HG02798 (cell line): ENCODE measurements around the gene COPZ2.
A peak's percentile ranks its signal among the peaks of the same experiment; 100 is the strongest.
"Not testable (repeated sequence)": the region's sequence is repeated elsewhere in the genome, so short reads cannot be mapped to it uniquely, and the experiment has no call there.

Source experiments
- ATAC-seq: cut with Tn5 transposase; IDR thresholded peaks from one replicate; pipeline ENCODE4 v1.9.1; 2021; ENCODE audit warnings: mild to moderate bottlenecking; ENCODE audit not compliant: unreplicated experiment, poor library complexity

Gene COPZ2

DNA sequence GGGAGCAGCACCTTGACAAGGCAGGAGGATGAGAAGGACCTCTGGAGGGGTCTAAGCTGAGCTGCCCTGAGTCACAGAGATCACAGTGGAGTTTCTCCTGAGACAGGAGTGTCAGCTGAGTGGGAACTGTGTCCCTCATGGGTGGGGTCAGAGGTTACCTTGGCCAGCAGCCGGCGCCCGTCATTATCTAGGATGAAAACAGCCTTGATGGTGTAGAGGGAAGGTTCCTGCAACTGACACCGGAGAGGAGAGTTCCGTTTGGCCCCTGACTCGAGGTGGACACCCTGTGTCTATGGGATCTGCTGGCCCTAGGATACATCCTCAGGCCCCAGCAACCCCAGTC, 933 bp downstream of the COPZ2 start:
- no peak for ATAC-seq

DNA sequence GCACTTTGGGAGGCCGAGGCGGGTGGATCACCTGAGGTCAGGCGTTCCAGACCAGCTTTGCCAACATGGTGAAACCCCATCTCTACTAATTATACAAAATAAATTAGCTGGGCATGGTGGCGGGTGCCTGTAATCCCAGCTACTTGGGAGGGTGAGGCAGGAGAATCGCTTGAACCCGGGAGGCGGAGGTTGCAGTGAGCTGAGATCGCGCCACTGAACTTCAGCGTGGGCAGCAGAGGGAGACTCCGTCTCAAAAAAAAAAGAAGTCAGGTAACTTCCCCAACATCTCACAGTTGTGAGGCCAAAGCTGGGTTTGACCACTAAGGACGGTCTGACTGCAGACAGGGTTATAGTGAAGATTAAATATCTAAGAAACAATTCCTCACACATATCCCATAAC, 2.9 kb downstream of the COPZ2 start:
- not testable (repeated sequence) for ATAC-seq

DNA sequence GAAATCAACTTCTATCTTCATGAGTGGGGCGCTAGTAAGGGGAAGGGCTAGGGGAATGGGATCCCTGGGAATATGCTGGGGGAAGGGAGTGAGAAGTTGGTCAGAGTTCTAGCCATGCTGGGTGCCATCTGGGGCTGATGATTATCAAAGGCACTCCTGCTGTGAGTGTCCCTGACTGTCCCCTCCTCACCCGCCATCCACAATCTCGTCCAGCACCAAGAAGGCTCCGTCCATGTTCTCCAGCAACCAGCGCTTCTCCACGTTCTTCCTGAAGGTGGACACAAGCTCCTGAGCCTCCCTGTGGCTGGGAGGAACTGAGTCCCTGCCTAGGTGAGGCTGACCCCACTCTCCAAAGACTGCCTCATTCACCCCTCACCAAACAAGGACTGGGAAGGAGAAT, 5.6 kb downstream of the COPZ2 start:
- ATAC-seq, result no peak

- ATAC-seq, result no peak
Observed at GRCh38 chr17:48030531-48030930, 7.1 kb downstream of the COPZ2 start.

- ATAC-seq, result no peak
Observed at GRCh38 chr17:48028736-48029135, 8.9 kb downstream of the COPZ2 start.

DNA sequence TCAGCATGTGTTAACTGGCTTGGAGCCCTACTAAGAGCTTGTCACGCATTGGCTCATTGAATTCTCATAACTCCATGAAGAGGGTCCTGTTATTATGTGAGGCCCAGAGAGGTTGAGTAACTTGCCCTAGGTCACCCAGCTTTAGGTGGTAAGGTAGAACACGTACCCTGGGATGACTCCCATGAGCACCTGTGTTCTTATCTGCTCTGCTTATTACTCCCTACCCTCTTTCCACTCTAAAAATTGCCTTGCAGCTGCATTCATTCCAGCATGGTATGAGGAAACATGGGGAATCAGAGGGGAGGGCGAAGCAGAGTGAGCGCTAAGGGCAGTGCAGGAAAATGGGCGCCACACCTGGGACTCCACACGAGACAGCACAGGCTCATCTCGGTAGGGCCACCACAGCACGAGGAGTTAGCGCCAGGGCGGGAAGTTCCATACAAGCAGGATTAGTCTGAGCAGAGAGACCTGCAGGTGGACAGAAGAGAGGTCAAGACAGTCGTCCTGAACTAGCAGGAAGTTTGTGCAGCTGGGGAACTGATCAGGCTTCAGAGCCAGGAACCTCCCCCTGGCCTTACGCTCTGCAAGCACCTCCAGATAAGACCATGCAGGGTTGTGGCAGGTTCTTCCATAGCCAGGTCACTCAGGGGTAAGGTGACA, 10.1 kb downstream of the COPZ2 start:
- no peak for ATAC-seq

DNA sequence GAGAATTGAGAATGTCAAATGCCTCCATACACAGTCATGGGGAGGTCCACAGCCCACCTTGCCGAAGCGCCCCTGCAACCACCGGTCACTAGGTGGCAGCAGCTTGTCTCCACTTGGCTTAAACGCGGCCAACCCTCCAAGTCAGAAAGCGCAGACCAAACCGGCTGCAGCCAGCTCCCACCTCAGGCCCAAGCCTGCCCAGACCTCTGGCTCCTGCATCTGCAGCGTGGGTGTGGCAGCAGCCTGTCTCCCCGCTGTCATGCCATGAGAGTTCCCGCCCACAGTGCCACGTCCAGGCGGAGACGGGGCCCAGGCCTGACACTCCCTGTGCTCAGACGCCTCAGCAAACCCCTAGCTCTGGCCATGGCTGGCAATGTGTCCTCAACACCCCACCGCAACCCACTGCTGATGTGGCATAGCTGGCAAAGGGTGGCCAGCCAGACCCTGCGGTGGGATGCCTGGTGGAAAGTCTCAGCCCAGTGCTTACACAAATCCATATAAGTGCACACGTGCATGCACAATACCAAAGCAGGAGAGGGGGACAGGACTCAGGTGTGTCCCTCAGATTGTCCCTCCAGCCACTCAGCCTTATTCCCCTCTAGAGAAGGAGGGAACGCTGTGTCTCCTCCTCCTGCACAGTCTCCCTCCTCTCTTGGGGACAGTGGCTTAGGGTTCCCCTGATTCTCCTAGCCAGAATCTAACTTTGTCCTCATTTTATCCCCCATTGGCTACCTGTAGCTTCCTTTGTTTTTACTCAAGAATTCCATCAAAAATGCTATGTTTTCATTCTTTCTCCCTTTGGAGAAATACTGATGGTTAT, 10.9 kb downstream of the COPZ2 start:
- ATAC-seq, result peak; percentile 35

DNA sequence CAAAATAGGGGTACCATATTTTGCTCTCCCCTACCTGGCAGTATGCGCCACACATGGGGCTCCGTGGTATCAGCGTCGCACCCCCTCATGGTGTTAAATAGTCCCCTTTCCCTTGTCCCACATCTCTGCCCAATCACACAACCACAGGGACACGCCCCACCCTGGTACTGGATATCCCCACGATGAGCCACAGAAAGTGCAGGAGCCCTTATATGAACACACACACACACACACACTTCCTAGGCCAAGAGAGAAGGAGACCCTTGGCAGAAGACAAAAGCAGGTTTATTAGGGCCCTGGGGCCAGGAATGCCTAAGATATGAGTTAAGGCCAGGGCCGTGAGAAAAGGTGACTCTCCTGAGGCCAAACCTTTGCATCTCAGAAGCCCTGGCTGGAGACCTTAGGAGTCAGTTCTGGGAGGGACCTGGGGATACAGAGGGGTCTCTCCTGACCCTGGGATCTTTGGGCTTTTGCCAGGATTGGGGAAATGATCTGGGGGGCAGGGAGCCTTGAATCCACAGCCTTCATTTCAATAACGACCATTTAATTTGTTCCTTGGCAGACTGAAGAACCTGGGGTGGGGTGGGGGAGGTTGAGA, 11.6 kb downstream of the COPZ2 start:
- no peak for ATAC-seq

DNA sequence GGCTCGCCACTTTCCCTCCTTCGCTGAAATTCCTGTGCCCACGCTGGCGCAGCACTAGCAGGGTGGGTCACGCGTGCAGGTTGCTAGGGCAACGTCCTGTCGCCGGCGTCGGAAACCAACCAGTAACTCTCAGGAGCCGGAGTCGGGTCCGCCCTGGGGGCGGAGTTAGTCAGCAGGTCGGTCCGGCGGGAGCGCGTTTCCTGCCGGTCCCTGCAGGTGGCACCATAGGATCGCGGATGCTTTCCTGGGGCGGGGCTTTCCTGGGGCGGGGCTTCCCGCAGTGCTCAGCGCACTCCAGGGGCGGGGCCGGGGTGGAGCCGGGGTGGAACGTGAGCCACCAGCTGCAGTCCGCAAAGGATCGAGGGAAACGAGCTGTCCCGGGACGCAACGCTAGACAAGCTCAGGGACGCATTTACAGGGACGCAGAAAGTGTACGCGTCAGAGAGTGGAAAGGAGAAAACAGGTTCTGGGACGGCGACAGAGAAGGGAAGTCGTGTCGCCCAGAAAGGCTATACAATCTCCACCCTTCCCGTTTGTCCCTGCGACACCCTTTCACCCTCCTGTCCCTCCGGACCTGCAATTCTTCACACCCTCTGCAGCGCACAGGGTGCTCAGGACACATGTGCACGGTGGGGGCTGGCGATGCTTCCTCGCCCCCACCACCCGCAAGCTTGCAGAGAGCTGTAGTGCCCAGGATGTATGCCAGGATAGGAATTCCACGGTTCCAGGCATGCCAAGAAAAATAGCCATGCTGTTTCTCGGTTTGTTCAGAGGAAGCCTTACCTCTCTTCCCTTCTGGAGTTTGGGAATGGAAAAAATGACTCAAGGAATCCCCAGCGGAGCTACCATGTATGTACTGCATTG, 12.3 kb downstream of the COPZ2 start:
- ATAC-seq, result peak; percentile 92

DNA sequence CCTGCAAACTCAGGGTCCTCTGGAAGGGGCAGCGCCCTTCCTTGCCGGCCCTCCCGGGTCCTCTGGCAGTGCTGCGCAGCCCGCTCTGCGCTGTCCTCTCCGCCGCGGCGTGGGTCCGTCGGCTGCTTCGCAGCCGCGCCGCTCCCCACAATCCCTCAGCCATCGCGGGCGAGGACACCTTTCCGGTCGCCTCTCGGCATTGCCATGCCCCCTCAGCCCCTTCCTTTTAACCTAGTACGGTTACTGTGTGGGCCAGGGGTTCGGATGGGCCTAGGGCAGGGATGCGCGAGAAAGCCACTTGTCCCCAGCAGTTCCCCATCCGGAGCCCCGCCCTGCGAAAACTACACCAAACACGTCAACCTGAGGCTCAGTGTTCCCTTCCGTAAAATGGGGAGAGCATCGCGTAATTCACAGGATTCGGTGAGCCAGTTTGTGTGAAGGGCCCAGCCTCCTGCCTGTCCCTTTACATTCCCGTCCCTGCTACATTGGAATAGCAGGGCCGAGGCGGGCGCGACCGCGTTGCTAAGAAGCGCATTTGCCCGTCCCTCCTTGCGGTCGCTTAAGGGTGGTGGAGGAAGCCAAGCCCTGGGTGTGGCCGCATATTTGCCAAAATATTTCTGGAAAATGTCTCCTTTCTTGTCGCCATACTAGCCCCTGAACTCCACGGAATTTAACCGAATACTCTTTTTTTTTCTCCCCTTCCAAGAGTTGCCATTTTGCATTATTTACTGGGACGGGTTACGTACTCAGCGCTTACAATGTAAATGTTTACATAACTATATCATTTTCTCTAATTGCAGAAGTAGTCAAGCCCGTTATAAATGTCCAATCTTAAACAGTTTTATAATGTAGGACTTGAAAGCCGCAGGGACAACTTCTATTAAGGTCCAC, 13.2 kb downstream of the COPZ2 start:
- ATAC-seq, result no peak

DNA sequence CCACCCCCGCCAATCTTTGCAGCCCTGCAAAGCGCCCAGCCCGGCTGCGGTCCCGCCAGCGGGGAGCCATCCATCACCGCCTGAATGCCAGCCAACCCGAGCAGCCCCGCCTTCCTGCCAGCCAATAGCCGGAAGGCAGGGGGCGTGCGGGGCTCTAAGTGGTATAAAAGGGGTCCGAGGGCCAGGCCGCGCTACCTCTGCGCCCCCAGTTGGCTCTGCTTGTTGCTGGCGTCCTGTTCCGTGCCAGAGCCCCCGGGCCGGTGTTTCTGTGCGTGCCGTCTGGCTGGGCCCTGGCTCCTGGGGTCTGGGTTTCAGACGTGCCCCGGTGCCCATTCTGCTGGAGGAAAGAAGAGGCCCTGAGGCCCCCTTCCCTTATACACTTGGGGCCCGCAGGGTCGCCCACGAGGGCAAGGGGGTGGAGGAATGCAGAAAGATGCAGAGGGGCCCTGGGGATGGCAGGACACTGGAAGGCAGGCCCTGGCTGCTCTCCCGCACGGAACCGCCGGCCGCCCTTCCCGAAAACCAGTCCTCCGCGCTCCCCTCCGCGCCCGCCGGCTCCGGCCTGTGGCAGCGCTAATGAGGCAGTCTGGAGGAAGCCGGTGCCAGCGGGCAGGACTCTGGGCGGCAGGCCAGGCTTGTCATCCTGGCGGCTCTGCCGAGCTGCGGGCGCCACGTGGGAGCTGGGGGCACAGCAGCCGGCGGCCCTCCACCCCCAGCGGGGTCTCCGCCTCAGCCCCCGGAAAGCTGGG, 14.0 kb downstream of the COPZ2 start:
- ATAC-seq, result no peak

DNA sequence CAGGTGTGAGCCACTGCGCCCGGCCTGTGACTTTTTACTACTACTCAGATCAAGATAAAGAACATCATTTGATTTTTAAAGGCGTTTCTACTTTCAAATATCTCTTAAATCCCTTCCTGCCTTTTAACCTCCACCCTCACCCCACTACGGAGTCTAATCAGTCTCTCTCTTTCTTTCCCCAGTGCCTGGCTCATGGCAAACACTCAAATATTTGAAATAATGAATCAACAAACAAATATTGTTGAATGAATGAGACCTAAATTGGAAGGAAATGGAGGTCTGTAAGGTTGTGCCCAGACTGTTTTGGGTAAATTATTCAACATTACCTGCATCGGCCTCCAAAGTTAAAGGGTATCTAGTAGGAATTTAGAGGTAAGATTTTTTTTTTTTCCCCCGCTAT, 14.7 kb downstream of the COPZ2 start:
- ATAC-seq, result no peak

- no peak for ATAC-seq
Observed at GRCh38 chr17:48021934-48022333, 15.7 kb downstream of the COPZ2 start.

GRCh38 chr17:48017817-48018158, 19.8 kb downstream of the COPZ2 start:
- ATAC-seq, result not testable (repeated sequence)

- no peak for ATAC-seq
Observed at GRCh38 chr17:48016112-48016511, 21.5 kb downstream of the COPZ2 start.

GRCh38 chr17:48014595-48015111, 22.9 kb downstream of the COPZ2 start:
- no peak for ATAC-seq

DNA sequence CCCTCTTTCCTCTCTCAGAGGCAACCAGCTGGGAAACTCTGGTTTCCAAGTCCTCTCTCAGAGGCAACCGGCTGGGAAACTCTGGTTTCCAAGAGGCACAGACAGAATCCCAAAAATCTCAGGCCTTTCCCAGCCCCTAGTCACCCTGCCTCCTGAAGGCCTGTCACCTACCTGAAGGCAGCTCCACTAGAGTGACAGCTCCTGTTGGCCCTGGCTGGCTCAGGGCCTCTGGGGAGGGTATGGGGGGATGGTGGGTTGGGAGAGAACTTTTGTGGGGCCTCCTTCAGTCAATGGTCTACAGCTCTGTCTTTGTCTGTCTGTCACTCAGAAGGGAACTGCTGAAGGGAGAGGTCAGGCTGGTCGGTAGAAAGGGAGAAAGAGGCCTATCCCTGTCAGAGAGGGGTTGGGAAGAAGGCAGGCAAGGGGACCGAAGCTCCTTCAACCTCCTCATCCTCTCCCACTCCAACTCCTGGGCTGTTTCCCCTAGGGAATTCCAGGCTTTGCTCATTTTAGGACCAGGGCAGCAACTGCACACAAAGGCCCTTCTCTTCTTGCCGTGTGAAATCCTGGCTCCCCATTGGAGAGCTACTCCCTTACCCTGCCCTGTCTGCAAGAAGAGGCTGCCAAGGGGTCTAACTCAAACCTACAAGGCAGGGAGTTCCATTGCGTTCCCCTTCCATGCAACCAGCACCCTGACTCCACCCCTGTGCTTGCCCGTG, 23.6 kb downstream of the COPZ2 start:
- ATAC-seq, result no peak

DNA sequence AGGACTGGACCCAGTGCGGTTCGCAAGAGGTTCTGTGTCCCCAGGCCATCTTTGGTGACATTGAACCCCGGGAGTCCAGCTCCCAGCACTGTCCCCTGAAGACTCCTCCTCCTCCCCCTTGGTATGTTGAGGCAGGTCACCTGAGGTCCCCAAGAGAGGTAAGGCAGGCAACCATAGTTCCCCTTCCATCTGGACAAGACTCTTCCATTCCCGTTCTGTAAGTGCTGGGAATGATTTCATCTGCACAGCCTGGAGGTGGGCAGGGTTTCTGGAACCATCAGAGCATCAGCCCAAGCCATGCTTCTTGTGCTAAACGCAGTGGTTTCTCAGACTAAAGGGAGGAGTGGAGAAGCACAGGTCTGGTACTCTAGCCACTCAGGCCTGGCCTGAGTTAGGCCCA, 24.9 kb downstream of the COPZ2 start:
- no peak for ATAC-seq
